GM18907 (cell line): ENCODE results near the gene EPHX1.
"Not testable (repeated sequence)": the region's sequence is repeated elsewhere in the genome, so short reads cannot be mapped to it uniquely, and the experiment has no call there.

ENCODE experiments used
- ATAC-seq: cut with Tn5 transposase; IDR thresholded peaks from one replicate; pipeline ENCODE4 v1.9.1; 2021; ENCODE audit warnings: mild to moderate bottlenecking, moderate library complexity; ENCODE audit not compliant: unreplicated experiment

The EPHX1 gene

DNA sequence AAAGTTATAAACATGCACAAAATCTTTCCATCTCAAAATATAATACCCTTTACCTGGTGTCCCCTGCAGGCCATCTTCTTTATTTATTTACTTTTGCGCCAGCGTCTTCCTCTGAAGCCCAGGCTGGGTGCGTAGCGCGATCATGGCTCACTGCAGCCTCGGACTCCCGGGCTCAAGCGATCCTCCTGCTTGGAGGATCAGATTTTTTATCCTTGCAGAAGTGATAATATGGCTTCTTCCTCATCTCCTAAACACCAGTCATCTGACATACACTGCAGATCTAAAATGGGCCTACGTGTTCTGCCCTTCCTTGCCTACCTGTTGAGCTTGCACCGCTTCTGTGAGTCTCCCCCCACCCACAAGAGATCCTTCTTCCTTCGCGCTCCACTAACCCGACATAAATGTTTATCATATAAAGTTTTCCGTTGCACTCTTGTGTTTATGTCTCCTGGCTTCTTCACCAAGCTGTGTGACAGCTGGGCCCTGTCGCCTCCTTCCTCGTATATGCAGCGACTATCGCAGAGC is 32.8 kb upstream of the EPHX1 start:
- peak; percentile 28 for ATAC-seq

DNA sequence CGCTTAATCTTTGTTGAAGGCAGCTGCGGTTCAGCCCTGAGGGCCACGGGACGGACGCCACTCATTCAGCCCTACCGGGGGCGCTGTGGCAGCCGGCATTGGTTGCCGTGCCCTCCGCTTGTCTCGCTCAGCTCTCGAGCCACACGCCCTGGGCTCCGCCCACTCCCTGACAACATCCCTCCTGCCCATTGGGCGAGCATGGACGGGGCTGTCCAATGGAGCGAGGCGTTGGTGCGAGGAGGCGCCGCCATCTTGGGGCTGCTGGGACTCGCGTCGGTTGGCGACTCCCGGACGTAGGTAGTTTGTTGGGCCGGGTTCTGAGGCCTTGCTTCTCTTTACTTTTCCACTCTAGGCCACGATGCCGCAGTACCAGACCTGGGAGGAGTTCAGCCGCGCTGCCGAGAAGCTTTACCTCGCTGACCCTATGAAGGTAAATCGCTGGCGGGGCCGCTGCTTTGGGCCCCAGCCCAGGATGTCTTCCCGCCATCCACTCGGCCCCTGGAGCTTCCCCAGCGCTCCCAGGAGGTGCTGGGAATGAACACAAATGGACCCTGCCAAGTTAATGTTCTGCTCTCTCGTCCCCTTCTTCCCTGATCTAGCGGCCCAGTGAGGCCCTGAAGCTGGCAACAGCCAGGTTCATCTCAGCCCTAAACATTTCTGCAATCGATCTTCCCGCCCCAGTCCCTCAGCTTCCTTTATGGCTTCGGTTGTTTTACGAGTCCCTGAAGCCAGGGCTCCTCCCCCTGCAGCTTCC is 32.2 kb upstream of the EPHX1 start, which contains the start of gene SRP9:
SRP9 (plus strand) TSS at position 244 of the 754 bp plus-strand sequence; CDS start at position 359, 115 bp downstream.
- ATAC-seq = peak; percentile 99

DNA sequence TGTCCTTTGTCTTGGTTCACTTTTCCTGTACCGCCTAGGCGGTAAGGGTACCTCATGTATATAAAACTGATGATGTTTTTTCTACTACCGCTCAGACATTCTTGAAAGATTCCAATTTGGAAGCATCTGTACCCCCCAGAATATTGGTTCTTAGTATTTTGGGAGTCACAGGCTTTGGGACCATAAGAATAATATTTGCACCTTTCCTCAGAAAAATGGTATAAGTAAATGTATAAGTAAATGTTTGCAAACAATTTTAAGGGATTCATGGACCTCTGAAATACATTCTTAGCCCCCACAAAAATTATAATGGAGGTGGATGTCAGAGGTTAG is 31.6 kb upstream of the EPHX1 start:
- no peak for ATAC-seq

DNA sequence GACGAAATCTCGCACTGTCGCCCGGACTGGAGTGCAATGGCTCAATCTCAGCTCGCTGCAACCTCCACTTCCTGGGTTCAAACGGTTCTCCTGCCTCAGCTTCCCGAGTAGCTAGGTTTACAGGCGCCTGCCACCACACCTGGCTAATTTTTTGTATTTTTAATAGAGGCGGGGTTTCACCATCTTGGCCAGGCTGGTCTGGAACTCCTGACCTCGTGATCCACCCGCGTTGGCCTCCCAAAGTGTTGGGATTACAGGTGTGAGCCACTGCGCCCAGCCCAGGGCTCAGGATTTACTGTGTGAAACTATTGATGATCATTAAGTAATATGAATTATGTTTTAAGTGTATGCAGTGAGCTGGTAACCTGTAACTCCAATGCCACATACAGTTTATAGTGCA is 30.8 kb upstream of the EPHX1 start:
- not testable (repeated sequence) for ATAC-seq

DNA sequence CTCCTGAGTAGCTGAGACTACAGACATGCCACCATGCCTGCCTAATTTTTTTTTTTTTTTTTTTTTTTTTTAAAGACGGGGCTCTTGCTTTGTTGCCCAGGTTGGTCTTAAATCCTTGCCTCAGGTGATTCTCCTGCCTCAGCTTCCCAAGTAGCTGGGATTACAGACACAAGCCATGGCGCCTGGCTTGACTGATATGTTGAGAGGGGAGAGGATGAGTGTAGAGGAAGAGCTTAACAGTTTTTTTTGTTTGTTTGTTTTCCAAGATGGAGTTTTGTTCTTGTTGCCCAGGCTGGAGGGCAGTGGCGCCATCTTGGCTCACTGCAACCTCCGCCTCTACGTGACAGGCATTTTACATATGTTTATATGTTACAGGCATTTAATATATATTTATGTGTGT is 29.8 kb upstream of the EPHX1 start:
- no peak for ATAC-seq

DNA sequence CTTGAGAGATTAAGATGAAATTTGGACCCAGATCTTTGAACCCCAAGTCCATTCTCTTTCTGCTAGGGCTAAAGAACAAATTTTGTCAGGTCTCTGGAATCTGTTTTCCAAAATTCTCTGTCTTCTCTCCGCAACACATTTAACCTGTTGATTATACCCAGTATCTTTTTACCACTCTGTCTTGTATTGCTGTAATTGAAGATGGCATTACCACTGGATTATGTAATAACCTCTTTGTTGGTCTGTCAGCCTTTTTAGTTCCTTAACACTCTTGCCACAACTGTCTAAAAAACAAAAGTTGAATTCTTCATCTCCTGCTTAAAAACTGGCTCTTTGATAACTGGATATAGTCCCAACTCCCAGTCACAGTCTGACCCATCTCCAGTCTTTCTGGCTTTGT is 29.3 kb upstream of the EPHX1 start:
- no peak for ATAC-seq

DNA sequence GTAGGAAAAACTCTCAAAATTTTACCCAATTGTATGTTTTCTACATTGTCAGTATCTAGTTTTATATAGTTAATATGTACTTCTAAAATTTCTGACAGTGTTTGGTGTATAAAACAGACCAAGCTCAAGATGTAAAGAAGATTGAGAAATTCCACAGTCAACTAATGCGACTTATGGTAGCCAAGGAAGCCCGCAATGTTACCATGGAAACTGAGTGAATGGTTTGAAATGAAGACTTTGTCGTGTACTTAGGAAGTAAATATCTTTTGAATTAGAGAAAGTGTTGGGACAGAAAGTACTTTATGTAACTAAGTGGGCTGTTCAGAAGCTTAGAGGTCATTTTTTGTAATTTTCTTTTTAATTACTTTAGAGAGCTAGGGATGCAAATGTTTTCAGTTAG is 20.8 kb upstream of the EPHX1 start:
- ATAC-seq = not testable (repeated sequence)

DNA sequence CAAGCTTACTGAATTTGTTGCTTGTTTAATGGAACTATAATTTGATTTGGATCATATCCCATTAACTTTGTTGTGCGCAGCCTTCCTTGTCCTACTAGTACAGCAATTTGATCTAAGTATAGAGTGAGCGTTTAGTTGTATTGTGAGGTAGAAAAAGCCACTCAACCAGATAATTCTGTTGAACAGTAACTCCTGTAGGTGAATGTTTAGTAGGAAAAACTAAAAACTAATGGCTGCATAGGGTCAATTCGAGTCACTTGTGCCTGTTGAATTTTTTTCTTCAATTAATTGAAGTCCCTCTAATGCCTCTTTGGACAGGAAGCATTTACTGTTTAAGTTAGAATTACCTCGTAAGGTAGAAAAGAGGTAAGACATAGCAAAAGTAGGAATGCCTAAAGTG is 15.0 kb upstream of the EPHX1 start:
- no peak for ATAC-seq

DNA sequence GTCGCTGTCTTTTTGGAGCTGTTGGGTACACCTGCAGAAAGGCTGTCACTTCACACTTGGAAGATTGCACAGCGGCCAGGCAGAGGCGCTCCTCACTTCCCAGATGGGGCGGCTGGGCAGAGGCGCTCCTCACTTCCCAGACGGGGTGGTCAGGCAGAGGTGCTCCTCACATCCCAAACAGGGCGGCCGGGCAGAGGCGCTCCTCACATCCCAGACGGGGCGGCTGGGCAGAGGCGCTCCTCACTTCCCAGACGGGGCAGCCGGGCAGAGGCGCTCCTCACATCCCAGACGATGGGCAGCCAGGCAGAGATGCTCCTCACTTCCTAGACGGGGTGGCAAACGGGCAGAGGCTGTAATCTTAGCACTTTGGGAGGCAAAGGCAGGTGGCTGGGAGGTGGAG is 13.8 kb upstream of the EPHX1 start:
- ATAC-seq = not testable (repeated sequence)

DNA sequence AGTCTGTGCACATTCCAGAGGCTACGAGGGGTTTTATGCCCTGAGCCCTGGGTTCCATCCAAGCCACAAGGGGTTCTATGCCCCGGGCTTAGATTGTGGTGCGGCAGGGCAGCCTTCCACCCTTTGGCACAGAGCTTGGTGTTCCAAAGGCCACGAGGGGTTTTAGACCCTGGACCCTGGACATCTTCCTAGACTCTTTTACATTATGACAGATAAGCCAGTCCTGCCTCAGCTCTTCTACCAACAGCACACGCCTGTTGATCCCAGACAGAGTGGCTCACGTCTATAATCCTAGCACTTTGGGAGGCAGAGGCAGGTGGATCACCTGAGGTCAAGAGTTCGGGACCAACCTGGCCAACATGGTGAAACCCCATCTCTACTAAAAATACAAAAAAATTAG is 8.8 kb upstream of the EPHX1 start:
- not testable (repeated sequence) for ATAC-seq

DNA sequence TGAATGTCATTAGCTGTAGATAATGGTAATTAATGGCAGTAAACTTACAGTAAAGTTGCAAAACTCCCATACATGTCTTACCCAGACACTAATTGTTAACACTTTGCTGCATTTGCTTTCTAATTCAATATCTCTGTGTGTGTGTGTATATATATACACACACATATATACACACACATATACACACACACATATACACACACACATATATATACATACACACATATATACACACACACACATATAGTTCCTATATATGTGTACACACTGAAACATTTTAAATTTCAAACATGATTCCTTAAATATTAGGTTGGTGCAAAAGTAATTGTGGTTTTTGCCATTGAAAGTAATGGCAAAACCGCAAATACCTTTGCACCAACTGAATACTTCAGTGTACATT is 3.7 kb upstream of the EPHX1 start:
- ATAC-seq = no peak

DNA sequence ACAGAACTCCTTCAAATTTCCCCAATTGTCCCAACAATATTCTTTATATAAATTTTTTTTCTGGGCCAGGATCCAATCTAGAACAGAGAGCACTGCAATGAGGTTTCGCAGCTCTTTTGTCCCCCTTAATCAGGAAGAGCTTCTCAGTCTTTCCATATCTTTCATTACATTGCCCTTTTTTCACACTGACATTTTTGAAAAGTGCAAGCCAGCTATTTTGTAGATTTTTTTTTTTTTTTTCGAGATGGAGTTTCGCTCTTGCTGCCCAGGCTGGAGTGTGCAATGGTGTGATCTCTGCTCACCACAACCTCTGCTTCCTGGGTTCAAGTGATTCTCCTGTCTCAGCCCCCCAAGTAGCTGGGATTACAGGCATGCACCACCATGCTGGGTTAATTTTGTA is 3.2 kb upstream of the EPHX1 start:
- ATAC-seq = not testable (repeated sequence)

DNA sequence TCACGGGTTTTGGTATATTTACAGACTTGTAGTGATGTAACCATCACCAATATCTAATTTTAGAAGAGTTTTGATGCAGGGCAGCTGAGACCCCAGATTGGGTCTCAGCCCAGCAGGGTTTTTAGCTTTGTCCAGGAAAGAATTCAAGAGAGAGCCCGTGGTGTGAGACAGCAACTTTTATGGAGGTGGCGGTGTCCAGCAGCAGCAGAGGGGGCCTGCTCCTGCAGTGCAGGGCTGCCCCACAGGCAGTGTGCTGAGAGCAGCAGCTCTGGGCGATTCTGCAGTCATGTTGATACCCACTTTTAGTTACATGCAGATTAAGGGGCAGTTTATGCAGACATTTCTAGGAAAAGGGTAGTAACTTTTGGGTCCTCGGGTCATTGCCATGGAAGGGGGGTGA is 1.8 kb upstream of the EPHX1 start:
- ATAC-seq = no peak

DNA sequence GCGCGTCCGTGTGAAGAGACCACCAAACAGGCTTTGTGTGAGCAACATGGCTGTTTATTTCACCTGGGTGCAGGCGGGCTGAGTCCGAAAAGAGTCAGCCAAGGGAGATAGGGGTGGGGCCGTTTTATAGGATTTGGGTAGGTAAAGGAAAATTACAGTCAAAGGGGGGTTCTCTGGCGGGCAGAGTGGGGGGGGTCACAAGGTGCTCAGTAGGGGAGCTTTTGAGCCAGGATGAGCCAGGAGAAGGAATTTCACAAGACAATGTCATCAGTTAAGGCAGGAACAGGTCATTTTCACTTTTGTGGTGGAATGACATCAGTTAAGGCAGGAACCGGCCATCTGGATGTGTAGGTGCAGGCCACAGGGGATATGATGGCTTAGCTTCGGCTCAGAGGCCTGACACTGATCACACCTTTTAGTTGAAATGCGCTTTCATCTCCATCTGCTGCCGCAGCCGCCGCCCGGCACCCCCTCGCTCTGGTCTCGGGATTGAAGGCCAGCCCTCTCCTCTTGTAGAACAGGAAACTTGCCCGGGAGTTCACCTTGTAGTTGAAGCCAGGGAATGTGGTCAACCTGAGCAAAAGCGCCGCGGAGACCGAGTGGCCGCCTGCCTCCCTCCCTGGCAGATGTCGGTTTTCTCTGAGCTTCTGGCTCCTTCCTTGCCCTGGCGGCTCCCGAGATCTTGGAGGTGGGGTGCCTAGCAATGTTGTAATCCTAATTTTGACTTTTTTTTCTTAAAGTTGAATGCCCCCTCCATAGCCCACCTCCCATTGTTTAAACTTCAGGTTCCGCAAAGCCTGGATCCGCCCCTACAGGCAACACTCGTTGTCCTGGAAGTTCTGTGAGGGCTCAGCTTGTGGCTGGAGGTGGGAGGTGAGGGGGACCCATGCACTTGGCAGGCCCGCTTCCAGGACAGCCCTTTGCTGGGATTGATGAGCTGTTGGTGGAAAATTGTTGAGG is 935 bp downstream of the EPHX1 start:
- not testable (repeated sequence) for ATAC-seq

DNA sequence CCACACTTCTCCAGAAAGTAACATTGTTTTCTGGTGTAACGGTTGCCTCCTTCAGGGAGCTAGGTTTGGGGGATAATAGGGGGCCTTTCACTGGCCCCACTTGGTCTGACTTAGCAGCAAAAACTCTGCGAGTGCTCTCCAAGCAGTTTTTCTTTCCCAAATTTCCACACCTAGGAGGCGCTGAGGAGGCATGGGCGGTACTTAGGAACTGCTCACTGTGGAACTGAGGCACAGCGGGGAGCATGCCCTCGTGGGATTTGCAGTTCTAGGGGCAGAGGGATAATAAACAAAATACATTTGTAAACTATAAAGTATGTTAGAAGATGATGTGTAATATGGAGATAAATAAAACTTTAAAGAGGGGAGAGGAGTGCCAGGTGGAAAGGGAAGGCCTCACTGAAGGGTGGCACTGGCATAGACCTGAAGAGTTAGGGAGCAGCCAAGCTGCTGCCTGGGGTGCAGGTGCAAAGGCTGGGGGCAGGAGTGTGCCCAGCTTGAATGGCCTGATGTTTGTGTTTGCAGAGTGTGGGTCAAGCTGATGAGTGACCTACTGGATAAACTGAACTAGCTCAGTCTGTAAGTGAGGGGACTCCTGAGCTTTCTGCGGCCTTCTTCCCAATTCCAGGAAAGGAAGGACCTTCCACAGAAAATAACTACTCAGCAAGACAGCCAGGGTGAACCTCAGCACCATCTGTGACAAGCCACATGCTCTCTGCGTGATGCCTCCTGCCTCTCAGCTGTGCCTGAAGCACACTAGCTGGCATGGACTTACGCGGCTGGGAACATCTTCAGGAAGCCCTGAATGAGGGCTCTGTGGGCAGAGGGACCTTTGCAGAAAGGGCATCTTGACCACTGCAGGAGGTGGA is 1.9 kb downstream of the EPHX1 start:
- ATAC-seq = no peak

DNA sequence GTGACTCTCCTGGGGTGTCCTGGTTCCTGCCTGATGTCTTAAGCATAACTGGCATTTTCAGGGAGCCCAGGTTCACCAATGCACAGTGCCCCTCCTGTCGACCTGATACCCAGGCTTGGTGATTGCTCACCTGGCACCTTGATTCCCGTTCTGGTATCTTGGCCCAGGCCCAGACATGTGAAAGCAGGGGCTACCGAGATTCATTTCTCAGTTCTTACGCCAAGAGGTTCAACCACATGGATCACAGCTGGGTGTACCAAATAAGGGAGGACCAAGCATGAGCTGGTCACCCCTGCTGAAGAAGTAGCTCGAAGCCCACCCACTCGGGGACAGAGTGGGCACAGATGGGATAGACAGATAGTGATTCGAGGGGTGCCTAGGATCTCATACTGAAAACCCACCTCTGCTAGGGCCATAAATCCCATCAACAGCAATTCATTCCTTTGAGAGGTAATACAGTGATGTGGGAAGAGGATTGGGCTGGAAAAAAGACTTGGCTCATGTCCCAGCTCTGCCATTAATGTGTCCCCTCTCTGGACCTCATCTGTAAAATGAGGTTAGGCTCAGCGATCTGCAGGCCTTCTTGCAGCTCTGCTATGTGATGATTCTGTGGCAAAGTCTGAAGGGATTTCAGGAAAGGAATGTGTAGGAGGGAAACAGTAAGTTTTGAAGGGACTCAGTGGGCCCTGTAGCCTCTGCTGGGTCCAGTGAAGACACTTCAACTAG is 2.7 kb downstream of the EPHX1 start:
- ATAC-seq = no peak

DNA sequence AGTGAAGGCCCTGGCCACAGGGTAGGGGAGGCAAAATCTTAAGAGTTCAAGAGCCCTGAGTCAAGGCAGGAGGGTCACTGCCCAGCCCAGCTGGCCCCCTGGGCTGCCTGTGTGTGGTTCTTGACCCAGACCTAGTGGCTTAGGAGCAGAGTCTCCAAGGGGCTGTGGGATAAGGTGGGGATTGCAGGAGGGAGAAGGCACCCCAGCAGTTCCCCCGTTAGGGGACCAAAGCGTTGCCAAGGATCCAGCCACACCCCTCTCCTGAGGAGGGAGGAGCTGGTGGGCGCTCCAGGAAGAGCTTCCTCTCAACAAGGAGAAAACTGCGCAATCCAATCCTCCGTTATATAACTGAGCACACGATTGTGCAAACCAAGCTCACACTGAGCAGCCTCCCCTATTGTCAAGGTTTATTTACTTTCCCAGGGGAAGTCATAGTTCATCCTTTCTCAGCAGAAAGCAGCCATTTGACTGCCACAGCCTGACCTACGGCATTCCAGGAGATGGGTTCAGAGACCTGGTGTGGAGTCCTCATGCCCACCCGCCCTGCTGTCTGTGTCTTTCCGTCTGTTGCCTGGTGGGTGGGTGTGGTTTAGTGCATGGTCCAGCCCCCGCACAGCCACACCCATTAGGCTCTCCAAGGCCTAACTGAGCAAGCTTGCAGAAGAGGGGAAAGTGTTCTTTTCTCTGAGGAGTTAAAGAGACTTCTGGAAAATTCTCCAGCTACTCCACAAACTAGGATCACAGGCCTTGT is 3.5 kb downstream of the EPHX1 start:
- no peak for ATAC-seq

DNA sequence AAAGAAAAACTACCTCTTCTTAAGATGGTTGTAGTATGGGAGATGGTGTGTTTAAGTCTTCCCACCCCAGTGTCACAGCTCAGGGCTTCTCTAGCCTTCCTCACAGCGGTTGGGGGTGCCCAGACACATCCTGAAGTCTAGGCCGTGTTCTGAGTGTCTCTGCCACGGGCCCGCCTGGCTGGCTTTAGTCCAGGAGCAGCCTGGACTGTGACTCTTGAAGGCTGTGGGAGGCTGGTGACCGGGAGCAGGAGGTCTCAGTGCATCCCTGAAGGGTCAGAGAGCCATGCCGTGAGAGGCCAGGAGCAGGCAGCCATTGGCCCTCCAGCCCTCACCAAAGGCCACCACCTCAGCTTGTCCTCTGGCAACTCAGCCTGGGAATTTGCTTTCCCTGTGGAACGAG is 4.5 kb downstream of the EPHX1 start:
- no peak for ATAC-seq

DNA sequence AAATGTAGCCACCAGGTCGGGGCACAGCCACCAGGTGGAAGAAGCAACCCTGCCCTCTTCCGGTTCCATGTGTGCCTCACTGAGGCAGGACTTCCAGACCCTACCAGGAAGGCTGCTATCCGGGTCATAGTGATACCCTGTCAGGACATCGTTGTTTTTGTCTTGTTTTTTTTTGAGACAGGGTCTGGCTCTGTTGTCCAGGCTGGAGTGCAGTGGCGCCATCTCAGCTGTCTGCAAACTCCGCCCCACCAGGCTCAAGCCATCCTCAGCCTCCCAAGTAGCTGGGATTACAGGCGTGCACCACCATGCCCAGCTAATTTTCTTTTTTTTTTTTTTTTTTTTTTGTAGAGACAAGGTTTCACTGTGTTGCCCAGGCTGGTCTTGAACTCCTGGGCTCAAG is 5.2 kb downstream of the EPHX1 start:
- ATAC-seq = not testable (repeated sequence)
